Endothelial cell of umbilical vein (primary cell): ENCODE results near the gene CCNY.

Source experiments
- CTCF ChIP-seq, 2 donors: IDR thresholded peaks; 1 replicate in 1 of 2; 2 replicates in 1 of 2; pipeline ENCODE4 v1.5.1; 2011; ENCODE audit warnings: low read length in 2 of 2, mild to moderate bottlenecking in 2 of 2, moderate library complexity in 2 of 2, control low read depth in 1 of 2, inconsistent platforms in 1 of 2, low read depth in 1 of 2; ENCODE audit not compliant: insufficient read depth in 1 of 2; ENCODE audit errors: extremely low read depth in 1 of 2
- EZH2 ChIP-seq: IDR thresholded peaks from 2 replicates; pipeline ENCODE4 v1.6.1; 2012; ENCODE audit warnings: borderline replicate concordance, low read depth, mild to moderate bottlenecking, moderate library complexity, low read length, inconsistent platforms; ENCODE audit not compliant: severe bottlenecking
- FOS ChIP-seq: IDR thresholded peaks from 2 replicates; pipeline ENCODE4 v1.6.1; 2011; ENCODE audit warnings: mild to moderate bottlenecking, low read length, moderate library complexity, borderline replicate concordance; ENCODE audit not compliant: insufficient read depth
- GATA2 ChIP-seq: IDR thresholded peaks from 2 replicates; pipeline ENCODE4 v1.7.0; 2011; ENCODE audit warnings: low read depth, mild to moderate bottlenecking, moderate library complexity, mixed read lengths, low read length; ENCODE audit not compliant: insufficient read length, insufficient read depth
- POLR2A ChIP-seq: IDR thresholded peaks from 2 replicates; pipeline ENCODE4 v1.6.1; 2012; ENCODE audit warnings: low read depth, mild to moderate bottlenecking, control low read depth, low read length
- POLR2AphosphoS5 ChIP-seq: IDR thresholded peaks from 2 replicates; pipeline ENCODE4 v1.6.1; 2012; ENCODE audit warnings: low read depth, mild to moderate bottlenecking, control low read depth, low read length, moderate library complexity; ENCODE audit not compliant: insufficient read depth
- TF ChIP-seq, protein P1 (sequence below): IDR thresholded peaks from 2 replicates; pipeline ENCODE4 v1.6.1; 2011; ENCODE audit not compliant: insufficient read depth, insufficient read length

DNA sequence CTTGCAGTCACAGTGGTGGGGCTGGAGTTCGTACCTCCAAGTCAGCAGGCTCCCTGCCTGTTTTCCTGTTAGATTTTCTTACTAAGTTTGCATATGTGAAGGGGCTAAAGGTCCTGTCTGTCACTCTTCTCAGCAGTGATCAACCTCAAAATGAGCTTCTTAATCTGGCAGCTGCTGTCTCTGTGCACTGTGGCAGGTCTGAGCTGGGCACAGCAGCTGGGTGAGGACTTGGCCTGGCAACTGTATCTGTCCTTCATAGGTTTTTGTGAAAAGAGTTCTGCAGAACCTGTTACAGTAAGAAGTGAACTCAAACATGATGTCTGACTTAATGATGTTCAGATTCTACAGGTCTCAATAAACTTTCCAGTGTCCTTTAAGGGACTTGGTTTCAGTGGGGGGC is 237.5 kb downstream of the CCNY start:
- no peak for TF ChIP-seq CTCF (IDR thresholded peaks at IDR 0.05; ENCODE audit: extremely low read depth in 1 of 2, insufficient read depth in 1 of 2, low read depth in 1 of 2, low read length in 2 of 2)
- TF ChIP-seq GATA2, result no peak
- TF ChIP-seq POLR2A, result no peak
- no peak for TF ChIP-seq POLR2AphosphoS5
- no peak for TF ChIP-seq EZH2
- TF ChIP-seq, protein P1, sequence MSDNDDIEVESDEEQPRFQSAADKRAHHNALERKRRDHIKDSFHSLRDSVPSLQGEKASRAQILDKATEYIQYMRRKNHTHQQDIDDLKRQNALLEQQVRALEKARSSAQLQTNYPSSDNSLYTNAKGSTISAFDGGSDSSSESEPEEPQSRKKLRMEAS, result no peak
- TF ChIP-seq FOS, result no peak
